Endometrial microvascular endothelial cells (primary cell): ENCODE measurements around the gene ZFC3H1. TPM values are rescaled to one million over a fixed set of nuclear protein-coding genes. Genes with fewer than 3 reads are reported as not detected.
"Not testable (repeated sequence)": the region's sequence is repeated elsewhere in the genome, so short reads cannot be mapped to it uniquely, and the experiment has no call there.

ENCODE experiments used
- in situ Hi-C: cut with HindIII; loops from 2 replicates; pipeline ENCODE4 v1.10.0; 2017; ENCODE audit warnings: low sequenced_read_pairs, low pct_unique_long_range_greater_than_20kb; ENCODE audit errors: inconsistent ontology term
- total RNA-seq: library from RNA; depleted of rRNA; stranded (reverse); fragments of >200 nt; gene quantifications from one replicate; pipeline ENCODE4 v1.2.3, GENCODE V29; 2015; ENCODE audit errors: inconsistent ontology term

Gene ZFC3H1
- total RNA-seq, result 21.7 TPM

DNA sequence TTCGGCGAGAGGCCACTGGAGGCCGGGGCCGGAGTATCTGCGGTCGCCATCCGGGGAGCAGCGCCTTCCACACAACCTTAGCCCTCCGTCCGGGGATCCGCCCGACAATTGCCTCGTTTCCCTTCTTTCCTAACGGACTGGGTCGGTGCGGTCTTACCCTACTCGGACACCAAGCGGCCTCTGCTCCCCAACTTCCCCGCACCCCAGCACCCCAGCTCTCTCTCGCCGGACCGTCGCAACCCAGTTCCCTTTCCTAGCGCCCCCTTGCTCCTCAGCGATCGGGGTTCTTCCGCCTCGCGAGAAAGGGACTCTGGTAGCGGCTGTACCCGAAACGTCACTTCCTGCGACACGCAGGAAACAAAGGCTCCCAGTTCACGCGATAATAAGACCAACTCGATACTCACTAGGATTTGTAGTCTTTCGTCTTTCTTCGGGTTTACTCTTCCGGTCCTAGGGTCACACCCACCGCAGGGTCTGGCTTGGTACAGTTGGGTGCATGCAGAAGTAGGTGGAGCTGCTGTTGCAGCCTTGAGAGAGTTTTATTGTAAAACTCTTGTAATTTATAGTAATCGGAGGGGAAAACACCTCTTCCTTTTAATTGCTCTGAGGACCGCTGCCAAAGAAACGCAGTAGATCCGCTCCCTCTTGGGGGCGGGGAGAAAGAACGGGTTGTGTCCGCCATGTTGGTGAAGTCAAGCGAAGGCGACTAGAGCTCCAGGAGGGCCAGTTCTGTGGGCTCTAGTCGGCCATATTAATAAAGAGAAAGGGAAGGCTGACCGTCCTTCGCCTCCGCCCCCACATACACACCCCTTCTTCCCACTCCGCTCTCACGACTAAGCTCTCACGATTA is at the start of gene ZFC3H1, which contains the start of gene THAP2:
Gene ZFC3H1 (minus strand): TSS at position 288 of the 850 bp plus-strand sequence. CDS start 238 bp downstream, at position 50.
Gene THAP2 (plus strand): TSS at position 741 of the 850 bp plus-strand sequence. CDS start 209 bp downstream, outside the sequence.
- in situ Hi-C loops, result no loop called here

DNA sequence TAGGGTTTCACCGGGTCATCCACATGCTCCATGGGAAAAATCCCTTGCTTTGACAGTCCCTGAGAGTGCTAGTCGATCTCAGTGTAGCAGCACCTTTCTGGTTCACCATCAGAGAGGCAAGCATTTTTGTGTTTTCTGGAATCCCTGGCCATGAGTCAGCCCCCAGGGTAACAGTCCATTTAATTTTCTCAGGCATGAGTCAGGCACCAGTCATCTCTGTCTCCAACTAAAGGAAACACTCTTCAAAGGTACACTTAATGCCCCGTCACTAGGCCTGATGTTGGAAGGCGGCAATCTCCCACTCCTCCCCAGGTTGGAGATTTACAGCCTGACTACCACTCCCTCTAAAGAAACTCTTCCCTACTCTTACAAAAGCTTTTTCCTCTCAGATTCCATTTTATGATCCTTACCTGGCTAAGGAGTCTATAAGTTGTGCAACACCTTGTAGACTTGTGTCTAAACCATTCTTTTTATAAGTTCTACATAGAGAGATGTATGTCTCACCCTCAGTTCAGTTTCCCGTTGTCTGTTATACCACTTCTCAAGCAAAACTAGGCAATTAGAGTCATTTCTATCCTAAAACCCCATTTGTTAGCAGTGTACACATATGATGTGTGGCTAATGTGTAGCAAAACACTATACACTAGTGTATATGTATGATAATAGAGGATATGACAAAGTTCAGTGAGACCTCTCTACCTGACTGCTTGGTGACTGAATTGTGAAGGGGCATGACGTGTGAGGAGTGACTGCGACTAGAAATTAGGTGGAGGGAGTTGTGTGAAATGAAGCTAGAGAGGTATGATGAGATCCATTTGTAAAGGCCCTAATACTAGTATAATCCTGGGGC is 46.9 kb upstream of the ZFC3H1 start:
- in situ Hi-C loops, result no loop called here

DNA sequence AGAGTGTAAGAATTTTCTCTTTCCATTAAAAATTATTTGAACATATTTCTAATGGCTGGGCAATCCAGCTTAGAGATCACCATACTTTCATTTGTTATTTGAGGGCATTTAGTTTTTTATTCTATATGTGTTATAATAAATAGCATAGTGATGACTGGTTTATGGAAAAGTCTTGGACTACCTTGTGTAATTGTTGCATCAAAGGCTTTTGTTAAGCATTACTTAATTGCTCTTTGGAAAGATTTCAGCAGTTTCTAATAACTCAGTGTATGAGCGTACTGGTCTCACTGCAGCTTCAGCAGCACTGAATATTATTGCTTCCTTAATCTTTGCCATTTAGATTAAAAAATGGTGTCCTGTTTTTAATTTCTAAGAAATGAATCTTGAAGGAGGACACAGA is 45.0 kb upstream of the ZFC3H1 start:
- in situ Hi-C loops, result no loop called here

- in situ Hi-C loops, result no loop called here
Measured at GRCh38 chr12:71704920-71705319, 41.3 kb upstream of the ZFC3H1 start.

- in situ Hi-C loops, result no loop called here
Measured at GRCh38 chr12:71703206-71703605, 39.6 kb upstream of the ZFC3H1 start.

DNA sequence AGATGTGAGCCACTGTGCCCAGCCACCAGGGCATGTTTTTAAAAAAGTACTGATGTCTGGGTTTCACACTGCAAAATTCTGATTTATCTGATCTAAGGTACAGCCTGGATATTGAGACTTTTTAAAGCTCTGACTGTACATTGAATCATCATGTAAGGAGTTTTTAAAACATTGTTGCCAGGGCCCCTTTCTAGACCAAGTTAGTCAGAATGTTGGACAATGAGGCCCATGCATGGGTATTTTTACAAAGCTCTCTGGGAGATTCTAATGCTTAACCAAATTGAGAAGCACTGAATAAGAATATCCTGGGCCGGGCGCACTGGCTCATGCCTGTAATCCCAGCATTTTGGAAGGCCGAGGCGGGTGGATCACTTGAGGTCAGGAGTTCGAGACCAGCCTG is 38.9 kb upstream of the ZFC3H1 start:
- in situ Hi-C loops, result no loop called here

DNA sequence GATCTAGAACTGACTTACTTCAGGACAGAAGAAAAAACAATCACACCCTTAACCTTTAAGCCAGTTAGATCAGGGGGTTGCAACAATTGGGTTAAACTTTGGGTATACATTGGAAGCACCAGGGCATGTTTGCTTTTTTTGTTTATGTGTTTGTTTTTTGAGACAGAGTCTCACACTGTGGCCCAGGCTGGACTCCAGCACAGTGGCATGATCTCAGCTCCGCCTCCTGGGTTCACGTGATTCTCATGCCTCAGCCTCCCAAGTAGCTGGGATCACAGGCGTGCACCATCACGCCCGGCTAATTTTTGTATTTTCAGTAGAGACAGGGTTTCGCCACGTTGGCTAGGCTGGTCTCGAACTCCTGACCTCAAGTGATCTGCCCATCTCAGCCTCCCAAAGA is 38.5 kb upstream of the ZFC3H1 start:
- in situ Hi-C loops, result not testable (repeated sequence)

- in situ Hi-C loops, result no loop called here
Measured at GRCh38 chr12:71695782-71696181, 32.1 kb upstream of the ZFC3H1 start.

GRCh38 chr12:71694099-71694820 is 30.6 kb upstream of the ZFC3H1 start:
- in situ Hi-C loops, result no loop called here

DNA sequence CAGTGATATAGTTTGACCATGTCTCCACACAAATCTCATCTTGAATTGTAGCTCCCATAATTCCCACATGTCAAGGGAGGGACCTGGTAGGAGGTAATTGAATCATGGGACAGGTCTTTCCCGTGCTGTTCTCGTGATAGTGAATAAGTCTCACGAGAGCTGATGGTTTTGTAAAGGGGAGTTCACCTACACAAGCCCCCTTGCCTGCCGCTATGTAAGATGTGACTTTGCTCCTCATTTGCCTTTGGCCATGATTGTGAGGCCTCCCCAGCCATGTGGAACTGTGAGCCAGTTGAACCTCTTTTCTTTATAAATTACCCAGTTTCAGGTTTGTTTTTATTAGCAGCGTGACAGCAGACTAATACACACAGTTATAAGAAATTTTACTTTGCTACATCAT is 30.0 kb upstream of the ZFC3H1 start:
- in situ Hi-C loops, result not testable (repeated sequence)

GRCh38 chr12:71693126-71693525 is 29.5 kb upstream of the ZFC3H1 start:
- in situ Hi-C loops, result no loop called here

DNA sequence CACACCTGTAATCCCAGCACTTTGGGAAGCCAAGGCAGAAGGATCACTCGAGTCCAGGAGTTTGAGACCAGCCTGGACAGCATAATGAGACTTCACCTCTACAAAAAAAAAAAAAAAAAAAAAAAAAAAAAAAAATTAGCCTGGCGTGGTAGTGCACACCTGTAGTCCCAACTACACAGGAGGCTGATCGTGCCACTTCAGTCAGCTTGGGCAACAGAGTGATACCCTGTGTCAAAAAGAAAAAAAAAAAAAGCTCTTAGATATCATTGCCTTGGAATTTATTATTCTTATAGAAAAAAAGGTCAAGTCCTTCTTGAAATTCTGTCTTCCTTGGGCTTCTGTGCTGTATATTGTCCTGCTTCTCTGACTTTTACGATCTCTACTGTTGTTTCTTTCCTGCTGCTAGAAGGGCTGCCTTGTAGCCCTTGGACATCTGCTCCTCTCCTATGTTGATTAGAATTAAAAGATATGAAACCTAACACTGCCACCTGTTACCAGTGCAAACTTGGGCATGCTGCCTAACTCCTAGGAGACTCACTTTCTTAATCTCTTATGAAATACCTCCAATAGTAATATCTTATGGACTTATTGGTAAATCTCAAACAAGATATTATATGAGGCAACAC is 28.0 kb upstream of the ZFC3H1 start:
- in situ Hi-C loops, result no loop called here

- in situ Hi-C loops, result no loop called here
Measured at GRCh38 chr12:71688961-71689570, 25.4 kb upstream of the ZFC3H1 start.

DNA sequence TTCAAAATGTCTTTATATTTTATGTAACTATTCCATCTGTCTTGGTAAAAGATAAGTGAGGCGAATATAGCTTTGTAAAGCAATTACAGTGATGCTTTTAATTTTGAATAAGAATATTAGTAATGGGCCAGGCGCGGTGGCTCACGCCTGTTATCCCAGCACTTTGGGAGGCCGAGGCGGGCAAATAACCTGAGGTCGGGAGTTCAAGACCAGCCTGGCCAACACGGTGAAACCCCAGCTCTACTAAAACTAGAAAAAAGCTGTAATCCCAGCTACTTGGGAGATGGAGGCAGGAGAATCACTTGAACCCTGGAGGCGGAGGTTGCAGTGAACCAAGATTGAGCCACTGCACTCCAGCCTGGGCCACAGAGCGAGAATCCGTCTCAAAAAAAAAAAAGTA is 23.5 kb upstream of the ZFC3H1 start:
- in situ Hi-C loops, result not testable (repeated sequence)

DNA sequence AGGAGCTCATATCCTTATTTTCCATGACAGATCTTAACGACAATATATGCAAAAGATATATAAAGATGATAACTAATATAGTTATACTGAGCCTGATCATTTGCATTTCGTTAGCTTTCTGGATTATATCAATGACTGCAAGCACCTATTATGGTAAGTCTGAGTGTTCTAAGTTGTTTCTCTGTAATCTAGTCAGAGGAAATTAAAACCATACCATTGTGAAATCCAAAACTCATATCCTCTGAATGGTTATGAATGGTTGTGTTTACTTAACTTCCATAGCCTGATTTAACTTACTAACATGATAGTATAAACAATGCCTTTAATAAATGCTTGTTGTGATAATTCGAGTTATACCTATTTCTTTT is 23.0 kb upstream of the ZFC3H1 start:
- in situ Hi-C loops, result no loop called here

DNA sequence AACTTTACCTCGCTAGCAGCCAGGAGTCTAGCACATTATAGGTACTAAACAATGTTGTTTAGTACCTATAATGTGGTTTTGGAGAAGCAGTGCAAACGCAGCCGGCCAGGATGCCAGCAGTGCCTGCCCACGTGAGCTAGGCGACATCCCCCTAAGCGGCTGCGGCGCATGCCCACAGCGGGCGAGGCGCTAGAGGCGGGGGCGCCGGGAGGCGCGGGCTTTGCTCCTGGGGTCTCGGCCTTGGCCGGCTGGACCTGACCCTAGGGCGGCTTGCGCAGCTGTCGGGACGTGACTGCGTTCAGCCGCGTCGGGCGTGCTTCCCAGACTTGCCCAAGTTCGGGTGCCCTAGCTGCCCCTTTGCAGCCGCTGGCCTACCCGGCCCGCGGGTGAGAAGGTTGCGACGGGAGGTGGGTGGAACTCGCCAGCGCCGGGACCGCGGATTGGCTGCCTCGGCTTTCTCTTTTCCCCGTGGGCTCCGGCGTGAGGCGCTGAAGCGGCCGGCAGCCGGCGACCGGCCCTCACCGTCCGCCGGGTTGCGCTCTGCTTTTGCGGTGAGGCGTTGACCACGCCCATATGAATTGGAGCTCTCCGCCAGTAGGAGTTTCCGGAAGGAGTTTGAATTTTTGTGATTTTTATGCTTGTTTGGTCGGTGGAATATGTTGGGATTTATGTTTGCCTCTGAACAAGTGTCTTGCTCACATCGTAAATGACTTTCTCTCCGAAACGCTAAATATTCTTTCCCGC is 22.4 kb upstream of the ZFC3H1 start, which contains the start of gene TMEM19:
Gene TMEM19 (plus strand): TSS at position 169 of the 744 bp plus-strand sequence. CDS start 599 bp downstream, outside the sequence.
- in situ Hi-C loops, result no loop called here

DNA sequence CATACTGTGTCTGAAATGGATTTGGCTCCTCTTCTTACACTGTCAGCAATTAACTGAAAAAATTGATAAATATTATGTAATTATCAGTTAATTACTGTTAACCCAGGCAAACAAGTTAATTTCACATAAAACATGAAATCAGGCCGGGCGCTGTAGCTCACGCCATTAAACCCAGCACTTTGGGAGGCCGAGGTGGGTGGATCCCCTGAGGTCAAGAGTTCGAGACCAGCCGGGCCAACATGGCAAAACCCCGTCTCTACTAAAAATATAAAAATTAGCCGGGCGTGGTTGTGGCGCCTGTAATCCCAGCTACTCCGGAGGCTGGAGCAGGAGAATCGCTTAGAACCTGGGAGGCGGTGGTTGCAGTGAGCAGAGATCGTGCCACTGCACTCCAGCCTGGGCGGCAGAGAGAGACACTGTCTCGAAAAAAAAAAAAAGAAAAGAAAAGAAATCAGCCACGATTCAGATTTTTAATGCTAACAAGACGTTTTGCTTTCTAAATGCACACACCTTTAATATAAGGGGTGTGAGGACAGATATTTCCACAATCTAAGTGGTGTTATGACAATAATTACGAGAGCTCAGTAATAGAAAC is 21.8 kb upstream of the ZFC3H1 start:
- in situ Hi-C loops, result no loop called here
